ENCODE measurements around the gene PDGFRB. TPM values are rescaled to one million over a fixed set of nuclear protein-coding genes. Genes with fewer than 3 reads are reported as not detected.

PDGFRB gene
- total and polyA plus RNA-seq, 4 donors = 33.6 to 215 (median 78.3) TPM

GRCh38 chr5:150081541-150082283, 73.9 kb downstream of the PDGFRB start:
- ATAC-seq (ENCODE audit: insufficient read depth, low FRiP score) (peak; percentile 71), DNase-seq (peak; percentile 76 to 88 (median 76))

GRCh38 chr5:150080696-150081435, 74.8 kb downstream of the PDGFRB start:
- 86 to 88% methylated on average over 14 to 15 of the region's 15 CpGs for WGBS, 2 donors
- Histone ChIP-seq H3K9ac (ENCODE audit: insufficient read depth in 1 of 2, low read length in 2 of 2) (no peak overlapping the region), H3K4me3 (no peak overlapping the region), H3K27ac (ENCODE audit: low read depth in 1 of 2, low read length in 1 of 2) (no peak overlapping the region), H3K9me3 (ENCODE audit: control insufficient read depth in 4 of 4, insufficient read depth in 3 of 4, low read length in 3 of 4) (peaks cover 0 to 1% (median 0%) of the 10 kb centered on the region in 4 donors), H3K27me3 (ENCODE audit: control insufficient read depth in 3 of 3, insufficient read depth in 3 of 3, low read length in 2 of 3) (no peaks in the 10 kb centered on the region), H3K4me1 (ENCODE audit: control insufficient read depth in 5 of 5, insufficient read depth in 5 of 5, low read length in 5 of 5) (peaks cover 0 to 16% (median 4%) of the 10 kb centered on the region in 5 donors), H3K36me3 (ENCODE audit: control insufficient read depth in 4 of 4, insufficient read depth in 4 of 4, low read length in 4 of 4) (no peaks in the 10 kb centered on the region)
- no peak for DNase-seq
- no peak for TF ChIP-seq CTCF (IDR thresholded peaks at IDR 0.05; ENCODE audit: control extremely low read depth, extremely low read depth)
- ATAC-seq (ENCODE audit: insufficient read depth, low FRiP score) = no peak

More at GRCh38 chr5:150081541-150082283, 73.9 kb downstream of the PDGFRB start:
- Histone ChIP-seq H3K4me3 (no peak overlapping the region), H3K9me3 (ENCODE audit: control insufficient read depth in 4 of 4, insufficient read depth in 3 of 4, low read length in 3 of 4) (no peaks in the 10 kb centered on the region), H3K36me3 (ENCODE audit: control insufficient read depth in 4 of 4, insufficient read depth in 4 of 4, low read length in 4 of 4) (no peaks in the 10 kb centered on the region), H3K9ac (ENCODE audit: insufficient read depth in 1 of 2, low read length in 2 of 2) (no peak overlapping the region), H3K4me1 (ENCODE audit: control insufficient read depth in 5 of 5, insufficient read depth in 5 of 5, low read length in 5 of 5) (peaks cover 0 to 16% (median 4%) of the 10 kb centered on the region in 5 donors), H3K27me3 (ENCODE audit: control insufficient read depth in 3 of 3, insufficient read depth in 3 of 3, low read length in 2 of 3) (no peaks in the 10 kb centered on the region), H3K27ac (ENCODE audit: low read depth in 1 of 2, low read length in 1 of 2) (no peak overlapping the region)
- TF ChIP-seq CTCF (IDR thresholded peaks at IDR 0.05; ENCODE audit: control extremely low read depth, extremely low read depth) = no peak
- WGBS, 2 donors = 11 to 20% methylated on average over 14 to 15 of the region's 15 CpGs

GRCh38 chr5:150079909-150080461, 75.7 kb downstream of the PDGFRB start:
- Histone ChIP-seq H3K27me3 (ENCODE audit: control insufficient read depth in 3 of 3, insufficient read depth in 3 of 3, low read length in 2 of 3) (no peaks in the 10 kb centered on the region), H3K9me3 (ENCODE audit: control insufficient read depth in 4 of 4, insufficient read depth in 3 of 4, low read length in 3 of 4) (peaks cover 0 to 3% (median 0%) of the 10 kb centered on the region in 4 donors), H3K9ac (ENCODE audit: insufficient read depth in 1 of 2, low read length in 2 of 2) (no peak overlapping the region), H3K36me3 (ENCODE audit: control insufficient read depth in 4 of 4, insufficient read depth in 4 of 4, low read length in 4 of 4) (peaks cover 0 to 2% (median 0%) of the 10 kb centered on the region in 4 donors), H3K4me3 (no peak overlapping the region), H3K4me1 (ENCODE audit: control insufficient read depth in 5 of 5, insufficient read depth in 5 of 5, low read length in 5 of 5) (peaks cover 0 to 16% (median 4%) of the 10 kb centered on the region in 5 donors), H3K27ac (ENCODE audit: low read depth in 1 of 2, low read length in 1 of 2) (no peak overlapping the region)
- WGBS, 2 donors = 96 to 99% methylated on average over 19 of the region's 19 CpGs
- ATAC-seq (ENCODE audit: insufficient read depth, low FRiP score) (no peak), DNase-seq (no peak)
- TF ChIP-seq CTCF (IDR thresholded peaks at IDR 0.05; ENCODE audit: control extremely low read depth, extremely low read depth) = no peak

Data from lung (tissue), 12 donors.